PFSK-1 (cell line): ENCODE data around the gene NR3C1.
A peak's percentile ranks its signal among the peaks of the same experiment; 100 is the strongest.

Experiments
- FOXP2 ChIP-seq: optimal IDR thresholded peaks from 2 replicates; pipeline ENCODE3; 2011; ENCODE audit warnings: borderline replicate concordance, control low read depth, inconsistent platforms; ENCODE audit not compliant: insufficient read depth; ENCODE audit errors: extremely low read length, extremely low read depth
- POLR2AphosphoS5 ChIP-seq: IDR thresholded peaks from 2 replicates; pipeline ENCODE4 v1.6.1; 2012; ENCODE audit warnings: low read depth, mild to moderate bottlenecking, control low read depth, low read length, moderate library complexity
- REST ChIP-seq, 2 experiments: IDR thresholded peaks; 2 replicates each; pipeline versions ENCODE4 v1.6.1 to v1.8.0; 2011 to 2012; ENCODE audit warnings: low read depth in 2 of 2, low read length in 2 of 2, control low read depth in 1 of 2, inconsistent platforms in 1 of 2, mild to moderate bottlenecking in 1 of 2, moderate library complexity in 1 of 2; ENCODE audit not compliant: insufficient read depth in 1 of 2
- SIN3A ChIP-seq: IDR thresholded peaks from 2 replicates; pipeline ENCODE4 v1.6.1; 2012; ENCODE audit warnings: mild to moderate bottlenecking, low read length, moderate library complexity, borderline replicate concordance; ENCODE audit not compliant: insufficient read depth
- TAF1 ChIP-seq: IDR thresholded peaks from 2 replicates; pipeline ENCODE4 v1.6.1; 2012; ENCODE audit warnings: low read length, control low read depth, borderline replicate concordance; ENCODE audit not compliant: insufficient read depth

NR3C1 gene

GRCh38 chr5:143359869-143360268 is 43.6 kb downstream of the NR3C1 start:
- TF ChIP-seq REST (IDR thresholded peaks at IDR 0.05; ENCODE audit: insufficient read depth in 1 of 2, low read depth in 2 of 2, low read length in 2 of 2) (no peak), TAF1 (no peak), POLR2AphosphoS5 (no peak), FOXP2 (no peak), SIN3A (no peak)

- TF ChIP-seq FOXP2 (no peak), POLR2AphosphoS5 (no peak), REST (IDR thresholded peaks at IDR 0.05; ENCODE audit: insufficient read depth in 1 of 2, low read depth in 2 of 2, low read length in 2 of 2) (no peak), SIN3A (no peak), TAF1 (no peak)
Measured at GRCh38 chr5:143356855-143357583, 46.5 kb downstream of the NR3C1 start.

- TF ChIP-seq POLR2AphosphoS5 (no peak), FOXP2 (peak; percentile 95)
Measured at GRCh38 chr5:143355710-143356109, 47.8 kb downstream of the NR3C1 start.

GRCh38 chr5:143354025-143354424 is 49.5 kb downstream of the NR3C1 start:
- TF ChIP-seq FOXP2 = no peak
- TF ChIP-seq REST (IDR thresholded peaks at IDR 0.05; ENCODE audit: insufficient read depth in 1 of 2, low read depth in 2 of 2, low read length in 2 of 2) = no peak

GRCh38 chr5:143352691-143353090 is 50.8 kb downstream of the NR3C1 start:
- TF ChIP-seq POLR2AphosphoS5 = no peak
- TF ChIP-seq REST (IDR thresholded peaks at IDR 0.05; ENCODE audit: insufficient read depth in 1 of 2, low read depth in 2 of 2, low read length in 2 of 2) = no peak
- TF ChIP-seq SIN3A = no peak
- TF ChIP-seq TAF1 = no peak
- no peak for TF ChIP-seq FOXP2
